Activated naive CD4-positive, alpha-beta T cell treated with anti-CD3 and anti-CD28 coated beads, Interleukin-2, amount 50 U/mL, for 72 hours (primary cell): ENCODE measurements around the gene RPL18A. TPM values are rescaled to one million over a fixed set of nuclear protein-coding genes. Genes with fewer than 3 reads are reported as not detected.

Source experiments
- ATAC-seq, 2 donors: fragments of 150-1000 bp; cut with Tn5 transposase; 2 replicates each; pipeline ENCODE4 v1.10.0; 2021; ENCODE audit warnings: mild to moderate bottlenecking in 2 of 2, moderate library complexity in 2 of 2
- DNase-seq, 2 donors: peaks; one replicate each; pipeline ENCODE4 v3.0.0; 2021 to 2022; ENCODE audit warnings: low spot score in 2 of 2
- H3K27ac Mint-ChIP-seq, 2 donors: one replicate each; pipeline ENCODE4 v1.8.0; 2022; ENCODE audit warnings: mild to moderate bottlenecking in 2 of 2, mixed read lengths in 2 of 2
- H3K36me3 Mint-ChIP-seq, 2 donors: one replicate each; pipeline ENCODE4 v1.8.0; 2022; ENCODE audit warnings: mixed read lengths in 2 of 2
- H3K9me3 Mint-ChIP-seq, 2 donors: one replicate each; pipeline ENCODE4 v1.8.0; 2022; ENCODE audit warnings: mixed read lengths in 2 of 2
- total RNA-seq, 2 donors: library from RNA; stranded (reverse); gene quantifications; one replicate each; pipeline ENCODE4 v1.2.3, GENCODE V29; 2022

RPL18A gene
- 1,000 to 10,000 TPM; 3,079 to 3,707 TPM for total RNA-seq

DNA sequence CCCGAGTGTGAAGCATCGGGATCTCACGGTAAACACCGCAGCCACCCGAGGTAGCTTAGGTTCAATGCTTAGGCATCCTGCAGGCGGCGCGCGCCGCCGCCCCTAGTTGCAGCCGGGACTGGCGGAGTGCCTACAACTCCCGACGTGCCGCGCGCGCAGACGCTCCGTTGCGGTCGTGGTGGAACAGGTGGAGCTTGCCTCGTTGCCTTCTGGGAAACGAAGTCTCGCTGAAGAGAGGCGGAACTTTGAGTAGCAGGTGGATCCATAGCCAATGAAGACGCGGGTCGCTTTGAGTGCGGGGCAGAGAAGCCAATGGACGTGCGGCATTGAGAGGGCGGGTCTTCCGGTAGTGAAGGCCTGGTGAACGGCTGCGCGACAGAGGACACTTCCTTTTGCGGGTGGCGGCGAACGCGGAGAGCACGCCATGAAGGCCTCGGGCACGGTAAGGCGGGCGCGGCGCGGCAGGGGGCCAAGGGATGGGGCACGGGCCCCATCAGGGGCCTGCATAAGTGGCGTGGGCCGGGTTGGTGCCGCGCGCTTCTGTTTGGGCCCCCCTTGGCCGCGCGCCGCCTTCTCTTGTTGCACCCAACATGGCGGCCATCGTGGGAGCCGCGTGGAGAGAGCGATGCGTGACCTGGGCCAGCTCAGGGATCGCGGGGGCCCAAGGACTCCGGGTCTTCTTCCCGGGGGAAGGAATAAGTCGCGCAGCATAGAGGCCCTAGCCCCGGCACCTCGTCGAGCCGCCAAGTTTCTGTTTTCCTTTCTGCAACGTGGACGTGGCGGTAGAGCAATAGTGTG, at the start of gene RPL18A:
TSS of gene RPL18A (plus strand) at position 378 of the 798 bp plus-strand sequence. CDS start at position 425, 47 bp downstream.
- DNase-seq (peak; percentile 96 to 100), ATAC-seq (peak; percentile 96 to 97)
- peaks cover 40 to 43% of the 10 kb centered on the region in 2 donors for H3K36me3 Mint-ChIP-seq
- H3K9me3 Mint-ChIP-seq: no peaks in the 10 kb centered on the region
- H3K27ac Mint-ChIP-seq: peak within 1 kb of the TSS; percentile 94 to 99

DNA sequence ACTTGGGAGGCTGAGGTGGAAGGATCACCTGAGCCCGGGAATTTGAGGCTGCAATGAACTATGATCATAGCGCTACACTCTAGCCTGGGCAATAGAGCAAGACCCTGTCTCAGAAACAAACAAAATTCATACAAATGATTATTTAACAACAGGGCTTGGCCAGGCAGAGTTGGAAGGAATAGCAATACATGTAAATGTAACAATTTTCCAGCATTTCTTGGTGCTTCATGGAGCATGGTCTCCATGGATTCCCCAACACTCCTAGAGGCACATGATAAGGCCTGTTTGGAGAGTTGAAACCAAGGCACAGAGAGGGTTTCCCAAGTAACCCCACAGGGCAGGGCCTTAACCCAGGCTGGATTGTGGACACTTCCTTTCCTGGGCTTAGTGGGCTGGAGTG, 48.6 kb upstream of the RPL18A start:
- ATAC-seq (no peak), DNase-seq (no peak)
- H3K36me3 Mint-ChIP-seq: no peaks in the 10 kb centered on the region
- H3K27ac Mint-ChIP-seq: no peak overlapping the region
- H3K9me3 Mint-ChIP-seq: no peaks in the 10 kb centered on the region

DNA sequence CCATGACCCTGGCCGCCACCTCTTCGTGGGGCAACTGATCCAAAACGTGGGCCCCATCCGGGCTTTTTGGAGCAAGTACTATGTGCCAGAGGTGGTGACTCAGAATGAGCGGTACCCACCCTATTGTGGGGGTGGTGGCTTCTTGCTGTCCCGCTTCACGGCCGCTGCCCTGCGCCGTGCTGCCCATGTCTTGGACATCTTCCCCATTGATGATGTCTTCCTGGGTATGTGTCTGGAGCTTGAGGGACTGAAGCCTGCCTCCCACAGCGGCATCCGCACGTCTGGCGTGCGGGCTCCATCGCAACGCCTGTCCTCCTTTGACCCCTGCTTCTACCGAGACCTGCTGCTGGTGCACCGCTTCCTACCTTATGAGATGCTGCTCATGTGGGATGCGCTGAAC, 48.0 kb upstream of the RPL18A start:
- ATAC-seq: no peak
- H3K36me3 Mint-ChIP-seq: no peaks in the 10 kb centered on the region

DNA sequence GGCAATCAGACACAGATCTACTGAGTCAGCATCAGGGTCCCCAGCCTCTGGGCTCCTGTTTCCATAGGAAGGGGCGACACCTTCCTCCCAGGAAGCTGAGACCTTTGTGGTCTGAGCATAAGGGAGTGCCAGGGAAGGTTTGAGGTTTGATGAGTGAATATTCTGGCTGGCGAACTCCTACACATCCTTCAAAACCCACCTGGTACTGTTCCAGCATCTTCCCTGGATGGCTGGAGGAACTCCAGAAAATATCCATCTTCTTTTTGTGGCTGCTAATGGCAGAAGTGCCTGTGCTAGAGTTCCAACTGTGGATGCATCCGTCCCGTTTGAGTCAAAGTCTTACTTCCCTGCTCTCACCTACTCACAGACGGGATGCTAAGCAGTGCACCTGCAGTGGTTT, 47.6 kb upstream of the RPL18A start:
- no peaks in the 10 kb centered on the region for H3K9me3 Mint-ChIP-seq
- no peaks in the 10 kb centered on the region for H3K36me3 Mint-ChIP-seq
- H3K27ac Mint-ChIP-seq: peak overlapping the region in 1 of 2 donors; percentile 19
- ATAC-seq (no peak), DNase-seq (no peak)

More for the DNA sequence above, 48.0 kb upstream of the RPL18A start:
- no peak overlapping the region for H3K27ac Mint-ChIP-seq
- no peak for DNase-seq
- H3K9me3 Mint-ChIP-seq: no peaks in the 10 kb centered on the region

DNA sequence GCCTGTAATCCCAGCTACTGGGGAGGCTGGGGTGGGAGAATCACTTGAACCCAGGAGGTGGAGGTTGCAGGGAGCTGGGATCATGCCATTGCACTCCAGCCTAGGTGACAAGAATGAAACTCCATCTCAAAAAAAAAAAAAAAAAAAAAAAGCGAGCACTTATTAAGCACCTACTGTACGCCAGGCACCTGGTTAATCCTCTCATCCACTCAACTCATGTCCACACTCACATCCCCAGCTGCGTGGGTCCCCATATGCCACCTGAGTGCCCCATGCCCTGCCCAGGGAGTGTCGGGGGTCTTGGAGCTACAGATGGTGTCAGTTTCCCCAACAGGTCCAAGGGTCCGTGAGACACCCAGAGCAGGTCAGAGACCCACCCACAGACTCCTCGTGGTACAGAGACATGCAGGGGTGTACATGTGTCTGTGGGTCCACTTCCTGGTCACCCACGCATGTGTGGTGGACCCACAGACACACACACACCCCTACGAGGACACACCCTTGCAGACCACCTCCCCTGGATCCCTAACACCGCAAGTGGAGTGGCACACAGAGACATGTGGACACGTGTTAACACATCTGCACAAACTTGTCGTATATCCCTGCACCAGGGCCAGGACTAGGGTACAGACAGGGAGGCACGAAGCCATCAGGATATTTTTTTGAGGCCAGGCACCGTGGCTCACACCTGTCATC, 41.9 kb upstream of the RPL18A start:
- peak overlapping the region in 1 of 2 donors; percentile 44 for H3K27ac Mint-ChIP-seq
- H3K36me3 Mint-ChIP-seq: no peaks in the 10 kb centered on the region
- DNase-seq: no peak
- peak in 1 of 2 donors; percentile 17 for ATAC-seq
- H3K9me3 Mint-ChIP-seq: no peaks in the 10 kb centered on the region

DNA sequence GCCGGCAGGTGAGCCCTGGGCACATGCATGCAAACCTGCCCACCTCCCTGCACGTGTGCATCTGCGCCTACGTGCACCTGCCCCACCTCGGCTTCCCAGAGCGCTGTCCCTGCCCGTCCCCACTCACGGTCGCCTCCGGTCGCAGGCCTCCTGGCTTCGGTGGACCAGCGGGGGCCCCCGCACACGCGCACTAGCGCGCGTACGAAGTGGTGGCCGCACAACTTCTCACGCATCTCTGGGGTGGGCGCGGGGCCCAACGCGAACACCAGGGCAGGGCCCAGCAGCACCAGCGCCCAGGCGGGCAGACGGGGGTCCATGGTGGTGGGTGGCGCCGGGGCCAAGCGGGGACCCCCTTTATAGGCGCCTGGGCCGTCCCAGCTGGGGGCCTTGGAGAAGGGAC, 38.5 kb upstream of the RPL18A start, which contains the start of gene INSL3:
TSS of gene INSL3 (minus strand) at position 330 of the 400 bp plus-strand sequence. CDS start at position 317, 13 bp downstream.
- ATAC-seq (no peak), DNase-seq (no peak)
- Mint-ChIP-seq H3K36me3 (no peaks in the 10 kb centered on the region), H3K27ac (no peak within 1 kb of the TSS), H3K9me3 (no peaks in the 10 kb centered on the region)

DNA sequence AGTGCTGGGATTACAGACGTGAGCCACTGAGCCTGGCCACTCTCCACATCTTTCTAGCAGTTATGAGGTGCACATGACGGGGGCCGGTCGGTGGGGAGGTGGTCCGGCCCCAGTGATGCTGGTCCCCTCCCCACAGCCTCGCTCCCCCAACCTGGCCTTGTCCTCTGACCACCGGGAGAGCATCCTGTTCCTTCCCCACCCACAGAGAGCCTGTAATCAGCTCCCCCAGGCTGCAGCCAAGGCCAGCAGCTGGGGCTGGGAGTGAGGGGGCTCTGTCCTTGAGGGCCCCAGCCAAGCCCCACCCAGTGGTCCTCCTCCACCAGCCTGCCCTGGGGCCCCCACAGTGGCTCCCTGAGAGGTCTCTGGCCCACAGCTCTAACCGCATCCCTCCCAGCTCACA, 35.4 kb upstream of the RPL18A start:
- peak overlapping the region; percentile 45 to 55 for H3K27ac Mint-ChIP-seq
- no peak for DNase-seq
- ATAC-seq: peak; percentile 5 to 27
- H3K9me3 Mint-ChIP-seq: no peaks in the 10 kb centered on the region
- H3K36me3 Mint-ChIP-seq: peaks cover 0 to 9% of the 10 kb centered on the region in 2 donors

DNA sequence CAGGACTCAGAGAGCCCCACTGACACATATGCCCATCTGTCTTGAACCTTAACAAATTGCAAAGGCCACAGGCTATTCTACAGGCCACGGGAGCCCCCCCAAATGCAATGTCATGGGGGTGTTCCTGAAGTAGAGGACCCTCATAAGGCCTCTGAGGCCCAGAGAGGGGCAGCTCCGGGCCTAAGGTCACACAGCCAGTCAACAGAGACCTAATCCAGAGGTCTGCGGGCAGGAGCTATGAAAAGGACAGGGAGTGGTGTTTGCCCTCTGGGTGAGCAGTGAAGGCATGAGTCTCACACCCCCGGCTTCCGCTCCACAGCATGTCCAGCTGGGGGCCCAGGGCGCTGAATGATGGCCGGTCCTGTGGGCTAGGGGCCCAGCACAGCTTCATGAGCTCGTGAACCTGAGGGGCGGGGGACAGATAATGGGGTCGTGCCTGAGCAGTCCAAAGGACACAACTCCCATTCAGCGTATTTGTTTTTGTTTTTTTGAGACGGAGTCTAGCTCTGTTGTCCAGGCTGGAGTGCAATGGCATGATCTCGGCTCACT, 33.1 kb upstream of the RPL18A start:
- DNase-seq: no peak
- no peak for ATAC-seq
- Mint-ChIP-seq H3K27ac (no peak overlapping the region), H3K36me3 (peaks cover 6 to 27% of the 10 kb centered on the region in 2 donors), H3K9me3 (peaks cover 0 to under 1% of the 10 kb centered on the region in 2 donors)

DNA sequence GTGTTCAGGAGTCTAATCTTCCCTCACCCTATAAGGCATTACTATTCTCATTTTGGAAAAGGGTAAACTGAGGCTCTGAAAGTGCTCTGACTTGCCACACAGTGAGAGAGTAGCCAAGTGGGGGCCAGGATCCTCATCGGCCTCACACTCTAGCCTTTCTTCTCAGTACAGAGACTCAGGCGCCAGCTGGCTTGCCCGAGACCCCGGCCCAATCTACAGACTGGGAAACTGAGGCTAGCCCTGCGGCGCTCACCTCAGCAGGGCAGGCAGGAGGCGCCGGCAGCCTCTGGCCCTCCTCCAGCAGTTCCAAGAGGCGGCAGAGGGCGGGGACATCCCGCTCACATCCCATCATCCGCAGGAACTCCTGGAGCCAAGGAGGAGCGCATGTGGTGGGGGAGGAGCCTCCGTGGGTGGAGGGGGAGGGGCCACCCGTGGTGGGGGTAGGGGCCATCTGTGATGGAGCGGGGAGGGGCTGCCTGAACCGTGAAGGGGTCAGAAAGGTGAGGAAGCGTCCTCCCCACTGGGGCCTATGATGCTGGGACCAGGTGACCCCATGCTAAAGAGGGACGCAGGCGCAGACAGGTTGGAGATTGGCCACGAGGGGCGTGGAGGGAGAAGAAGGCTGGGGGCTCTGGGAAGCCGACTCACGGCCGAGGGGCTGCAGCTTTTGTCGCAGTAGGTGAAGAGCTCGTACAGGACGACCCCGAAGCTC, 29.7 kb upstream of the RPL18A start:
- DNase-seq (no peak), ATAC-seq (peak in 1 of 2 donors; percentile 8)
- Mint-ChIP-seq H3K27ac (no peak overlapping the region), H3K36me3 (peaks cover 16 to 53% of the 10 kb centered on the region in 2 donors), H3K9me3 (peaks cover 0 to 4% of the 10 kb centered on the region in 2 donors)

DNA sequence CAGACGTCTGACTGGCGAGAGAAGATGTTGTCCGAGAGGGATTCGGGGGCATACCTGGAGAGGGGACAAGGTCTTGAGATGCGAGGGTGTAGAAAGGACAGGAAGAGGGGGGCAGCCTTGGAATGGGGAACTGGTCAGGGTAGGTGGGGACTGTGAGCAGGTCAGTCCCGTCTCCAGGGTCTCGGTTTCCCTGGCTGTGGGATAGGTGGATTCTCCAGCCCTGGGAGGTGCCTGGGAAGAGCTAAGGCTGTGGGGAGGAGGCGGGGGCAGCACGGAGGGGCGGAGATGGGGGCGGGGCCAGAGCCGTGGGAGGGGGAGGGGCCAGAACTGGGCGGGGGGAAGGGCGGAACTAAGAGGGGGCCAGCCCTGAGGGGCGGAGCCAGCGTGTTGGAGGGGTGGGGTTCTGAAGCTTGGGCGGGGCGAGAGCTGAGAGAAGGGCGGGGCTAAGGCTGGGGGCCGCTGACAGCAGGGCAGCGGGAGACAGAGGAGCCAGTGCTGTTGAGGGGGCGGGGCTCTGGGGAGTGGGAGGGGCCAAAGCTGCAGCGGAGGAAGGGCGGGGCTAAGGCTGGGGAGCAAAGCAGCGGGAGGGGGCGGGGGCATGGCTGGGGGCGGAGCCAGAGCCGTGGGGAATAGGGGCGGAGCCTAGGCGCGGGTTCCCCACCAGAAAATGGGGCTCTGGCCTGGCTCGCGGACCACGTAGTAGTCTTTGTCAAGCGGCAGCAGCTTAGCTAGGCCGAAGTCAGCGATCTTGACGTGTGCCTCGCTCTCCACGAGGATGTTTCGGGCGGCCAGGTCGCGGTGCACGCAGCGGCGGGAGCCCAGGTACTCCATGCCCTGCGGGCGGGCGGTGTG, 28.9 kb upstream of the RPL18A start:
- peak; percentile 23 to 85 for ATAC-seq
- Mint-ChIP-seq H3K9me3 (peaks cover 0 to 4% of the 10 kb centered on the region in 2 donors), H3K27ac (no peak overlapping the region), H3K36me3 (peaks cover 20 to 61% of the 10 kb centered on the region in 2 donors)
- DNase-seq: peak in 1 of 2 donors; percentile 64

DNA sequence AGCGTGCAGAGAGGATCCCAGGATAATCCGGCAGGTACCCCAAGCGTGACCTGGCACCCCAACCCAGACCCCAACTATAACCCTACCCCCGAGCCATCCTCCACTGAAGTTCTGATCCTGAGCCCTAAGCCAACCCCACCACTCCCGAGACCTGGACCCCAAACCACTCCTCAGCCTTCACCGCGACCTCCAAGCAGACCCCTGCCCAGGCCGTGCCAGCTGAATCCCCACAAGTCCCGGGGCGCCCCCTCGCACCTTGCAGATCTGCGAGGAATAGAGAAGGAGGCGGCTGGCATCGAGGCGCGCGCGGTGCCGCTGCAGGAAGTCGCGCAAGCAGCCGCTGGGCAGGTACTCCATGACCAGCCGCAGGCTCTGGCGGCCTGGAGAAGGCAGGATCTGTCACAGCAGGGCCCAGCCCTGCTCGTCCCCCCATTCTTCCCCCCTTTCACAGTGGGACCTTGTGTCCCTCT, 28.3 kb upstream of the RPL18A start:
- no peak for DNase-seq
- no peak for ATAC-seq
- peaks cover 24 to 67% of the 10 kb centered on the region in 2 donors for H3K36me3 Mint-ChIP-seq
- peak overlapping the region in 1 of 2 donors; percentile 81 for H3K27ac Mint-ChIP-seq
- peaks cover 0 to 4% of the 10 kb centered on the region in 2 donors for H3K9me3 Mint-ChIP-seq

DNA sequence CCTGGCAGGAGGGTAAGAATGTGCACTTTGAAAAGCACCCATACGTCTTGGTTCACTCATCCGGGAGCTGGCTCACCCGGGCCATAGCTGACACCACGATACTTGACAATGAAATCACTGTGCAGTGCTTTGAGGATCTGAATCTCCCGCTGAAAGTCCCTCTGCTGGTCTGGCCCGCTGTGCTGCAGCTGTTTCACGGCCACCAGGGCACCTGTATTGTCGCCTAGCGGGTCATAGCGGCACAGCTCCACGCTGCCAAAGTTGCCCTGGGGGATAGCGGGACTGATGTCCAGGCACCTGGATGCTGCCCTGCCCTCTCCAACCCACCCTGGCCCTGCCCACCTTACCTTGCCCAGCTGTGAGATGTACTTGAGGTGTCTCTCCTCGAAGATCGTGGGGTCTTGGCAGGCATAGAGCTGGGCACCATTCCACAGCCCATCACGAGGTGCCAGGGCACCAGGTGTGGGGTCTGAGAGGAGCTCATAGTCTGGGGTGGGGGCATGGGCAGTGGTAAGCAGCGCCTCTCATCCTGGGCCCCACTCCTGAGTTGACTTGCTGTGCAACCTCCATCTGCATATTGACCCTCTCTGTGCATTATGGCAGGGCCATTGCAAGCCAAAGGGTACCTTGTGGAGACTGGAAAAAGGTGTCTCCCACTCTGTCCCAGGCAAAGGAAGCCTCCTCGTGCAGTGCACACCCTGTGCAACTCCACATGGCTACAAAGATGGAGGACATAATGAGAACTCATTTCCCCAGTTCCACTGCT, 27.1 kb upstream of the RPL18A start:
- Mint-ChIP-seq H3K36me3 (peaks cover 28 to 73% of the 10 kb centered on the region in 2 donors), H3K27ac (no peak overlapping the region), H3K9me3 (peaks cover 0 to 4% of the 10 kb centered on the region in 2 donors)
- ATAC-seq (no peak), DNase-seq (no peak)

DNA sequence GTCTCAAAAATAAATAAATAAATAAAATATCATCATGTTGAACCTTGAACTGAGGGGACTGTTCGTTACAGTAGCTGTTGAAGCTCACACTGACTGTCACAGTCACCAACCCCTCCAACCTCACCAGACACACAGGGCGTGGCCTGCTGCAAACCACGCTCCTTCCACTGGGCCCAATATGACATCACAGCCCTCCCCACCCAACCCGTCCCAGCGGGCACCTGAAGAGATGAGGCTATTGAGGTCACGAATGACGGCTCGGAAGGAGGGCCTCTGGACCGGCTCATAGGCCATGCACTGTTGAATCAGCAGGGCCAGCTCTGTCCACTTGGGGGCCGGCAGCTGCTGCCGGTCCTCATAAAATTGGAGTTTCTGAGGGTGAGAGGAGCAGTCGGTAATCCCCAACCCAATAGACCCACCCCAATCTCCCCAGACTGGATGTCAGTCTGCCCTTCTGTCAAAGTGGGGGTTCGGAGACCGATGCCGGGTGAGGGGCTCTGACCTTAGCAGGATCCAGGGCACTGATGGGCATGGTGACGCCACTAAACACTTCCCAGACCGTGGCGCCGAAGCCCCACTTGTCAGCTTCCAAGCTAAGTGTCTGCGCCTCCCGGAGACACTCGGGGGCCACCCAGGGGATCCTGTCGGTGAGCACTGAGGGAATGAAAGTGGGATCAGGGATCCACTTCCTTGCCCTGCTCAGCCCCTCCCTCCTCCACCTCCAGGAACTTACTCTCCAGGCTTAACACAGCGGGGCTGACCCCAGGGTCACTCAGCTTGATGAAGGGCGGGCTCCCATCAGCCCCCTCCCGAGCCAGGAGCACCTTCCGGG, 25.1 kb upstream of the RPL18A start:
- H3K27ac Mint-ChIP-seq: peak overlapping the region; percentile 20 to 81
- DNase-seq (no peak), ATAC-seq (peak in 1 of 2 donors; percentile 21)
- peaks cover 34 to 76% of the 10 kb centered on the region in 2 donors for H3K36me3 Mint-ChIP-seq
- H3K9me3 Mint-ChIP-seq: peaks cover 0 to 4% of the 10 kb centered on the region in 2 donors
